ENCODE data around the gene HNRNPF.
"Not testable (repeated sequence)": the region's sequence is repeated elsewhere in the genome, so short reads cannot be mapped to it uniquely, and the experiment has no call there.

DNA sequence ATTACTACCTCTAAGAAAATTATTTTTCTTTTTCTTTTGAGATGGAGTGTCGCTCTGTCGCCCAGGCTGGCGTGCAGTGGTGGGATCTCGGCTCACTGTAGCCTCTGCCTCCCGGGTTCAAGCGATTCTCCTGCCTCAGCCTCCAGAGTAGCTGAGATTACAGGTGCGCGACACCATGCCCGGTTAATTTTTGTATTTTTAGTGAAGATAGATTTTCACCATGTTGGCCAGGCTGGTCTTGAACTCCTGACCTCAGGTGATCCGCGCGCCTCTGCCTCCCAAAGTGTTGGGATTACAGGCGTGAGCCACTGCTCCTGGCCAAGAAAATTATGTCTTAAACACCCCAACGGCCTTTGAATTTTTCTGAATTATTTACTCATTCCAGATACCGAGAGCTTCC lies 47.6 kb upstream of the HNRNPF start:
- TF ChIP-seq GTF2F1 (IDR thresholded peaks at IDR 0.05; ENCODE audit: borderline replicate concordance, low read depth, low read length); SP1 (IDR thresholded peaks at IDR 0.05; ENCODE audit: low read depth, low read length); POLR2A (IDR thresholded peaks at IDR 0.05; ENCODE audit: control extremely low read depth in 1 of 2, low read depth in 2 of 2, low read length in 2 of 2); CEBPB (IDR thresholded peaks at IDR 0.05; ENCODE audit: low read depth, low read length); SUZ12 (IDR thresholded peaks at IDR 0.05; ENCODE audit: low read length); POLR2AphosphoS5 (IDR thresholded peaks at IDR 0.05; ENCODE audit: low read depth, low read length): not testable (repeated sequence)
- TF ChIP-seq, protein P1, sequence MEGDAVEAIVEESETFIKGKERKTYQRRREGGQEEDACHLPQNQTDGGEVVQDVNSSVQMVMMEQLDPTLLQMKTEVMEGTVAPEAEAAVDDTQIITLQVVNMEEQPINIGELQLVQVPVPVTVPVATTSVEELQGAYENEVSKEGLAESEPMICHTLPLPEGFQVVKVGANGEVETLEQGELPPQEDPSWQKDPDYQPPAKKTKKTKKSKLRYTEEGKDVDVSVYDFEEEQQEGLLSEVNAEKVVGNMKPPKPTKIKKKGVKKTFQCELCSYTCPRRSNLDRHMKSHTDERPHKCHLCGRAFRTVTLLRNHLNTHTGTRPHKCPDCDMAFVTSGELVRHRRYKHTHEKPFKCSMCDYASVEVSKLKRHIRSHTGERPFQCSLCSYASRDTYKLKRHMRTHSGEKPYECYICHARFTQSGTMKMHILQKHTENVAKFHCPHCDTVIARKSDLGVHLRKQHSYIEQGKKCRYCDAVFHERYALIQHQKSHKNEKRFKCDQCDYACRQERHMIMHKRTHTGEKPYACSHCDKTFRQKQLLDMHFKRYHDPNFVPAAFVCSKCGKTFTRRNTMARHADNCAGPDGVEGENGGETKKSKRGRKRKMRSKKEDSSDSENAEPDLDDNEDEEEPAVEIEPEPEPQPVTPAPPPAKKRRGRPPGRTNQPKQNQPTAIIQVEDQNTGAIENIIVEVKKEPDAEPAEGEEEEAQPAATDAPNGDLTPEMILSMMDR (IDR thresholded peaks at IDR 0.05; ENCODE audit: control extremely low read depth in 1 of 3, insufficient read depth in 1 of 3, low read depth in 1 of 3, low read length in 3 of 3), result not testable (repeated sequence)
- TF ChIP-seq, protein P2, sequence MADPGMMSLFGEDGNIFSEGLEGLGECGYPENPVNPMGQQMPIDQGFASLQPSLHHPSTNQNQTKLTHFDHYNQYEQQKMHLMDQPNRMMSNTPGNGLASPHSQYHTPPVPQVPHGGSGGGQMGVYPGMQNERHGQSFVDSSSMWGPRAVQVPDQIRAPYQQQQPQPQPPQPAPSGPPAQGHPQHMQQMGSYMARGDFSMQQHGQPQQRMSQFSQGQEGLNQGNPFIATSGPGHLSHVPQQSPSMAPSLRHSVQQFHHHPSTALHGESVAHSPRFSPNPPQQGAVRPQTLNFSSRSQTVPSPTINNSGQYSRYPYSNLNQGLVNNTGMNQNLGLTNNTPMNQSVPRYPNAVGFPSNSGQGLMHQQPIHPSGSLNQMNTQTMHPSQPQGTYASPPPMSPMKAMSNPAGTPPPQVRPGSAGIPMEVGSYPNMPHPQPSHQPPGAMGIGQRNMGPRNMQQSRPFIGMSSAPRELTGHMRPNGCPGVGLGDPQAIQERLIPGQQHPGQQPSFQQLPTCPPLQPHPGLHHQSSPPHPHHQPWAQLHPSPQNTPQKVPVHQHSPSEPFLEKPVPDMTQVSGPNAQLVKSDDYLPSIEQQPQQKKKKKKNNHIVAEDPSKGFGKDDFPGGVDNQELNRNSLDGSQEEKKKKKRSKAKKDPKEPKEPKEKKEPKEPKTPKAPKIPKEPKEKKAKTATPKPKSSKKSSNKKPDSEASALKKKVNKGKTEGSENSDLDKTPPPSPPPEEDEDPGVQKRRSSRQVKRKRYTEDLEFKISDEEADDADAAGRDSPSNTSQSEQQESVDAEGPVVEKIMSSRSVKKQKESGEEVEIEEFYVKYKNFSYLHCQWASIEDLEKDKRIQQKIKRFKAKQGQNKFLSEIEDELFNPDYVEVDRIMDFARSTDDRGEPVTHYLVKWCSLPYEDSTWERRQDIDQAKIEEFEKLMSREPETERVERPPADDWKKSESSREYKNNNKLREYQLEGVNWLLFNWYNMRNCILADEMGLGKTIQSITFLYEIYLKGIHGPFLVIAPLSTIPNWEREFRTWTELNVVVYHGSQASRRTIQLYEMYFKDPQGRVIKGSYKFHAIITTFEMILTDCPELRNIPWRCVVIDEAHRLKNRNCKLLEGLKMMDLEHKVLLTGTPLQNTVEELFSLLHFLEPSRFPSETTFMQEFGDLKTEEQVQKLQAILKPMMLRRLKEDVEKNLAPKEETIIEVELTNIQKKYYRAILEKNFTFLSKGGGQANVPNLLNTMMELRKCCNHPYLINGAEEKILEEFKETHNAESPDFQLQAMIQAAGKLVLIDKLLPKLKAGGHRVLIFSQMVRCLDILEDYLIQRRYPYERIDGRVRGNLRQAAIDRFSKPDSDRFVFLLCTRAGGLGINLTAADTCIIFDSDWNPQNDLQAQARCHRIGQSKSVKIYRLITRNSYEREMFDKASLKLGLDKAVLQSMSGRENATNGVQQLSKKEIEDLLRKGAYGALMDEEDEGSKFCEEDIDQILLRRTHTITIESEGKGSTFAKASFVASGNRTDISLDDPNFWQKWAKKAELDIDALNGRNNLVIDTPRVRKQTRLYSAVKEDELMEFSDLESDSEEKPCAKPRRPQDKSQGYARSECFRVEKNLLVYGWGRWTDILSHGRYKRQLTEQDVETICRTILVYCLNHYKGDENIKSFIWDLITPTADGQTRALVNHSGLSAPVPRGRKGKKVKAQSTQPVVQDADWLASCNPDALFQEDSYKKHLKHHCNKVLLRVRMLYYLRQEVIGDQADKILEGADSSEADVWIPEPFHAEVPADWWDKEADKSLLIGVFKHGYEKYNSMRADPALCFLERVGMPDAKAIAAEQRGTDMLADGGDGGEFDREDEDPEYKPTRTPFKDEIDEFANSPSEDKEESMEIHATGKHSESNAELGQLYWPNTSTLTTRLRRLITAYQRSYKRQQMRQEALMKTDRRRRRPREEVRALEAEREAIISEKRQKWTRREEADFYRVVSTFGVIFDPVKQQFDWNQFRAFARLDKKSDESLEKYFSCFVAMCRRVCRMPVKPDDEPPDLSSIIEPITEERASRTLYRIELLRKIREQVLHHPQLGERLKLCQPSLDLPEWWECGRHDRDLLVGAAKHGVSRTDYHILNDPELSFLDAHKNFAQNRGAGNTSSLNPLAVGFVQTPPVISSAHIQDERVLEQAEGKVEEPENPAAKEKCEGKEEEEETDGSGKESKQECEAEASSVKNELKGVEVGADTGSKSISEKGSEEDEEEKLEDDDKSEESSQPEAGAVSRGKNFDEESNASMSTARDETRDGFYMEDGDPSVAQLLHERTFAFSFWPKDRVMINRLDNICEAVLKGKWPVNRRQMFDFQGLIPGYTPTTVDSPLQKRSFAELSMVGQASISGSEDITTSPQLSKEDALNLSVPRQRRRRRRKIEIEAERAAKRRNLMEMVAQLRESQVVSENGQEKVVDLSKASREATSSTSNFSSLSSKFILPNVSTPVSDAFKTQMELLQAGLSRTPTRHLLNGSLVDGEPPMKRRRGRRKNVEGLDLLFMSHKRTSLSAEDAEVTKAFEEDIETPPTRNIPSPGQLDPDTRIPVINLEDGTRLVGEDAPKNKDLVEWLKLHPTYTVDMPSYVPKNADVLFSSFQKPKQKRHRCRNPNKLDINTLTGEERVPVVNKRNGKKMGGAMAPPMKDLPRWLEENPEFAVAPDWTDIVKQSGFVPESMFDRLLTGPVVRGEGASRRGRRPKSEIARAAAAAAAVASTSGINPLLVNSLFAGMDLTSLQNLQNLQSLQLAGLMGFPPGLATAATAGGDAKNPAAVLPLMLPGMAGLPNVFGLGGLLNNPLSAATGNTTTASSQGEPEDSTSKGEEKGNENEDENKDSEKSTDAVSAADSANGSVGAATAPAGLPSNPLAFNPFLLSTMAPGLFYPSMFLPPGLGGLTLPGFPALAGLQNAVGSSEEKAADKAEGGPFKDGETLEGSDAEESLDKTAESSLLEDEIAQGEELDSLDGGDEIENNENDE (IDR thresholded peaks at IDR 0.05; ENCODE audit: insufficient replicate concordance, low read length), result not testable (repeated sequence)
- TF ChIP-seq, protein P3, sequence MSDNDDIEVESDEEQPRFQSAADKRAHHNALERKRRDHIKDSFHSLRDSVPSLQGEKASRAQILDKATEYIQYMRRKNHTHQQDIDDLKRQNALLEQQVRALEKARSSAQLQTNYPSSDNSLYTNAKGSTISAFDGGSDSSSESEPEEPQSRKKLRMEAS (IDR thresholded peaks at IDR 0.05), result not testable (repeated sequence)

All from H1 (cell line).